Fibroblast of villous mesenchyme (primary cell): Measurements from ENCODE around the gene SSH3. TPM values are rescaled to one million over a fixed set of nuclear protein-coding genes. Genes with fewer than 3 reads are reported as not detected.

Experiments used
- DNase-seq: peaks from one replicate; pipeline ENCODE4 v3.0.0-alpha.2; 2010; ENCODE audit warnings: low read depth
- H3K4me3 ChIP-seq: 2 replicates; pipeline ENCODE4 v1.5.1; 2011; ENCODE audit warnings: low read depth, mild to moderate bottlenecking, low read length
- CTCF ChIP-seq: IDR thresholded peaks from 2 replicates; pipeline ENCODE4 v1.5.1; 2012; ENCODE audit warnings: low read depth, mild to moderate bottlenecking, low read length; ENCODE audit not compliant: insufficient read depth
- total RNA-seq: library from RNA; depleted of rRNA; stranded (reverse); fragments of >200 nt; gene quantifications from 2 replicates; pipeline ENCODE4 v1.2.3, GENCODE V29; 2012

Gene SSH3
- total RNA-seq, 1 donor = 21.2 TPM

- no peak for TF ChIP-seq CTCF
- DNase-seq = no peak
- H3K4me3 ChIP-seq = no peak overlapping the region
These were observed 25.0 kb upstream of the SSH3 start for GRCh38 chr11:67278135-67278938.

DNA sequence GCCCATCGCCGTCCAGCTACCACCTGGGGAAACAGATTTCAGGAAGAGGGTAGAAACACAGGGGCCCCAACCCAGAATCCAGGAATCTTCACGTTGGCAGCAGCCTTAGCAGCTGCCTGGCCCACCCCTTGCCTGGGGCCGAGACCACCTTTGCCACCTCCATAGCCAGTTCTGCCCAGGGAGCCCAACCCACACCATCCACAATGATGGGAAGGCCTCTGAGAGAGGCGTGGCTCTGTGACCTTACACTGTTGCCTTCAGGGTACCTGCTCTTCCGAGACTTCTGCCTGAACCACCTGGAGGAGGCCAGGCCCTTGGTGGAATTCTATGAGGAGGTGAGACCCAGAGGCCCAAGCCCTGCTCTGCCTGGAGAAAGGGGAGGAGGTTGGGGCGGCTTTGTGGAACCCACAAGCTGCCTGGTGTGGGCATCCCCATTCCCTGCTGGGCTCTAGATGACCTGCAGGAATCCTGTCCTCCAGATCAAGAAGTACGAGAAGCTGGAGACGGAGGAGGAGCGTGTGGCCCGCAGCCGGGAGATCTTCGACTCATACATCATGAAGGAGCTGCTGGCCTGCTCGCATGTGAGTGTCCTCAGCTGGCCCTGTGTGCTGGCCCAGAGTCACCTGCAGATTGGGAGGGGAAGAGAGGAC lies 24.3 kb upstream of the SSH3 start:
- no peak for DNase-seq

GRCh38 chr11:67279589-67280340 lies 23.6 kb upstream of the SSH3 start:
- TF ChIP-seq CTCF = no peak
- DNase-seq = no peak
- H3K4me3 ChIP-seq = no peak overlapping the region

More for the DNA sequence above, 24.3 kb upstream of the SSH3 start:
- no peak overlapping the region for H3K4me3 ChIP-seq
- no peak for TF ChIP-seq CTCF

DNA sequence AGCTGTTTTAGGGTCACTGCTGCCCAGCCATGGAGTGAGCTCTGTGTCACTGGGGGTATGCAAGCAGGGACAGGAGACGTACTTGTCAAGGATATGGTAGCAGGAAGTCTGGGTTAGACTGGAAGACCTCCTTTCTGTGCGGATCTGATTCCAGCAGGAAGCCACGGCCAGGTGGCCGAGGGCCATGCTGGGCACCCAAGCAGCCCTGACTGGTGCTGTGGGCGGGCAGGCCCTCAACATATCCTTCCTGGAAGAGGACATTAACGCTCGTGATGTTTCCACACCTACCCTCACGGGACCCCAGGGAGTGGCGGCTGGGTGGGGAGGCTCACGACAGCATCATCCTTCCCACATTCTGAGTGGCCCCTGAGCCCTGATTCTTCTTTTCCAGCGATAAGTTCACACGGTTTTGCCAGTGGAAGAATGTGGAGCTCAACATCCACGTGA lies 23.0 kb upstream of the SSH3 start:
- no peak for TF ChIP-seq CTCF
- no peak overlapping the region for H3K4me3 ChIP-seq
- DNase-seq = no peak

DNA sequence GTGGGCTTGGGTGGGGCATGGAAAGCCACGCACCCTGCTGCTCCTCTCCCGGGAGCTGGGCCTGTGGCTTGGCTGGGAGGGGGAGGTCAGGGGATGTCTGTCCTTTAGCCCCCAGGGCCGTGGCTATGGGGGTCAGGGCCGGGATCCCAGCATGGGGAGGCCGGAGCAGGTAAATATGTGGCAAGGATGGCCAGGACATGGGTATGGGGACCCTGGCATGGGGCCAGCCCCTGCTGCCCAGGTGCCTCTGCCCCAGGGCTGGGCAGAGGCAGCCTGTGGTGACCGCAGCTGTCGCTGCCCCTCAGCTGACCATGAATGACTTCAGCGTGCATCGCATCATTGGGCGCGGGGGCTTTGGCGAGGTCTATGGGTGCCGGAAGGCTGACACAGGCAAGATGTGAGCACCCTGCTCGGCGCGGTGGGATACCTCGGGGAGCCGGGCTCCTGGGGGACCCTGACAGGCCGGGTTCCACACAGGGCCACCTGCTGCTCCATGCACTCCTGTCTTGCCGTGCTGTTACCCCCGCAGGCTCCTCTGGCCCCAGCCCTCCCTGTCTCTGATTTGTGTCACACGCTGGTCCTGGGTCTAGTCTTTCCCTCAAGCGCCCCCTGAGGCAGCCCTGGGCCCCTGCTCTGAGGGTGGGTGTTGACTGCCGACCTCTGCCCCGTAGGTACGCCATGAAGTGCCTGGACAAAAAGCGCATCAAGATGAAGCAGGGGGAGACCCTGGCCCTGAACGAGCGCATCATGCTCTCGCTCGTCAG lies 22.4 kb upstream of the SSH3 start:
- H3K4me3 ChIP-seq = no peak overlapping the region
- DNase-seq = no peak
- TF ChIP-seq CTCF = no peak

GRCh38 chr11:67281552-67282150 lies 21.7 kb upstream of the SSH3 start:
- no peak for DNase-seq
- no peak for TF ChIP-seq CTCF
- no peak overlapping the region for H3K4me3 ChIP-seq
